Smooth muscle cell of the brain vasculature (primary cell): Measurements from ENCODE around the gene RTN4RL1.
A peak's percentile ranks its signal among the peaks of the same experiment; 100 is the strongest.

ENCODE experiments used
- DNase-seq: peaks from one replicate; pipeline ENCODE4 v3.0.0-alpha.2; 2012; ENCODE audit warnings: low read depth, low spot score

Gene RTN4RL1

DNA sequence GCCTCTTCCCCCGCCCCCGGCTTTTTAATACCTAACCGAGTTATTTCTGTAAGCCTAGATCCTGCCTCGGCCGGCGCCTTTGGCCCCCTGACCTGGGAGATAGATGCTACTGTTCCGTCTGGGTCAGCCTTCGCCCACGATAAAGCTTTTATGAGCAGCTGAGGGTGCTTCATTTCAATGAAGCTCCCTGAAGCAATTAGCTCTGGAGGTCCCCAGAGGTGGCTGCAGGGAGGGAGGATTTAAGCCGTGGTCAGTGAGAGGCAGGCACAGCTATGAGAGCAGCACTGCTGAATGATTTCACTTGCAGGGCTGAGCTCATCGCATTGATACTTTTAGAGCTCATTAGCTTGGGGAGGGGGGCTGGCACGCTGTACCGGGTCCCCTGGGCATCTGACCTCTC, 105.9 kb downstream of the RTN4RL1 start:
- DNase-seq, result no peak

DNA sequence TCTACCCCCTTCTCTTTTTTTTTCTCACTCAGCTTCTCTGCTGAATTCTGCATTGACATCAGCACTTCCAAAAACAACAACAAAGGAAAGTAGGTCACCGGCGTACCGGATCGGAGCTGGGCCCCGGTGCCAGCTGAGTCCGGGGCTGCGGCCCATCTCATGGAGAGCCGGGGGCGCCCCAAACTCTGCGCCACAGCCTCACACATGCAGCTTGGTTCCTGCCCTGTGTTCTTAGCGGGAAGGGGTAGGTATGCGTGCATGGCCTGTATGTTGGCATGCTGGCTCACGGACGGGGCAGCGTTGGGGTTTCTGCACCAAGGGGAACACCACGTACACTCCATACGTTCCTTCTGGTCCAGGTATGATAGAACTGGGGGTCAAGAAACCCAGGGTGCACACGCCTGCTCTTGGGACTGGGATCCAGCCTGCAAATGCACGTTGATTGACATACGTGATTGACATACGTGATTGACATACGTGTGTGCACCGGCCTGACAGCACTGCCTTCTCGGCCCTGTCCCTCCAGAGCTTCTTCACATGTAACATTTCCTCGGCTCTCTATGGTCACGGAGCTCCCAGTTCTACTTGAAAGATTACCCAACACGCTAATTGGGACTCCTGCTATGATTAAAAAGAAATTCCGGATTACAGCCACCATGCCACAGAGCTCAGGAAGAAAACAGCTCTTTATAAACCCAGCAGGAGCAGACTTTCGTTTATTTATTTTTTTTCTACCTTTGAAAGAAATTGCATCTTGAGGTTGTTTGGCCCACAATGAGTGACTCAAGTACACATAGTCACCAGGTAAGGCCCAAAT, 106.6 kb downstream of the RTN4RL1 start:
- no peak for DNase-seq

DNA sequence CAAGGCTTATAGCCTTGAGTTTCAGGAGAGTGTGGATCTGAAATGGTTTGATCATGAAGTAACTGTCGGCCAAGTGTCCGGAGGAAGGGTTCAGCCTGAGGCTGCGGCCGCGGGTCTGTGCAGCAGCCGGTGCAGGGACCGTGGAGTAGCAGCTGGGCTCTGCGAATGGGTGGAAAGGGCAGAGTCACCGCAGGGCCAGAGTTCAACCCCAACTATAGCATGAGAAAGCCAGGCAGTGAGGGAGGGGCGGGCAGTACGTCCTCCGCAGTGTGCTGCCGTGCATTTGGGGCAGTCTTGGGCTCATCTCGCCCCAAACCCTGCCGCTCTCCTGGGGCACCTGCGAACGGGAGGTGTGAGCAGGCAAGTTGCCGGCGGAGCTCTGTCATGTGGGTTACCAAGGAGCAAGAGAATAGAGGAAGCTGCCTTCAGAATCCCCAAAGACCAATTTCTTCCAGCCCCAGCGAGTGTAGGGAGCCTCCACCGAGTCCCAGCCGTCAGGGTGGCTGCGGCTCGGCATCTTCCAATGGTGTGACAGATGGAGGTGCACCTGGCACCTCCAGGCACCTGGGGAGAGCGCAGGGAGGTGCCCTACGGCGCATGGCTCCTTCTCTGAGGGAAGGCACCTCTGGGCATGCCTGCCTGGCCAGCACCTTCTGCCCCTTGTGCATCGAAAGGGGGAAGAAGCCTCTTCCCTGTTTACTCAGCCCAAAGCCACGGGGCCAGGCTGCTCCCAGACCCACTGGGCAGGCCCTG, 108.0 kb downstream of the RTN4RL1 start:
- DNase-seq, result no peak

- no peak for DNase-seq
Observed at GRCh38 chr17:1916316-1916715, 108.8 kb downstream of the RTN4RL1 start.

- DNase-seq, result no peak
Observed at GRCh38 chr17:1915889-1916288, 109.2 kb downstream of the RTN4RL1 start.

DNA sequence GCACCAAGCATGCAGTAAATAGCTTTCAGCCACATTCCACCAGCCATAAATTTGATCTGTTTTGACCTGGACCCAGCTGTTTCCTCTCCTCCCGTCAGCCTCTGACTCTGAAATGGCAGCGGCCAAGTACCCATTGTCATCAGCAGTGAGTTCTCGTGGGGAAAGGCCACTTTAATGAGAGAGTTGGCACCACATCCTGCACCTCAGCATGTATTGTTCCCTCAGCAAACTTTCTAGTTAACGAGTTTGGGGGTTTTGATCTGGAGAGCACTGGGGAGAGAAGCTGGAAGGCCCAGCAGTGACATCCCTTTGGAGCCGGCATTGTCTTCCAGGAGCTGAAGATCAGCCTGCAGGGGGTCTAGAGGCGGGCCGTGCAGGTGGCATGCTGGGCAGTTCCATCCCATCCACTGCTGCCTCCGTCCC, 110.5 kb downstream of the RTN4RL1 start:
- DNase-seq, result no peak

DNA sequence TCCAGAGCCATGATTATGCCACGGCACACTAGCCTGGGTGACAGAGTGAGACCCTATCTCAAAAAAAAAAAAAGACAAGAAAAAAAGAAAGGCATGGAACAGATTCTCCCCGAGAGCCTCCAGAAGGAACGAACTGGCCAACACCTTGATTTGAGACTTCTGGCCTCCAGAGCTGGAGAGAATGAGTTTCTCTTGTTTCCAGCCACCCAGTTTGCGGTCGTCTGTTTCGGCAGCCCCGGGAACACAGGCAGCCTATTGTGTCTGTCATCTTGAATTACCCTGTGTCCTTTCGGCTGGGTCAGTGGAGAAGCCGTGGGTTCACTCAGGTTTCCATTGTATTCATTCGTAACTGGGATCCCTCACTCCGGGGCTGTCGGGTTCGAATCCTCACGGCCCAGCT, 111.4 kb downstream of the RTN4RL1 start:
- DNase-seq, result no peak

DNA sequence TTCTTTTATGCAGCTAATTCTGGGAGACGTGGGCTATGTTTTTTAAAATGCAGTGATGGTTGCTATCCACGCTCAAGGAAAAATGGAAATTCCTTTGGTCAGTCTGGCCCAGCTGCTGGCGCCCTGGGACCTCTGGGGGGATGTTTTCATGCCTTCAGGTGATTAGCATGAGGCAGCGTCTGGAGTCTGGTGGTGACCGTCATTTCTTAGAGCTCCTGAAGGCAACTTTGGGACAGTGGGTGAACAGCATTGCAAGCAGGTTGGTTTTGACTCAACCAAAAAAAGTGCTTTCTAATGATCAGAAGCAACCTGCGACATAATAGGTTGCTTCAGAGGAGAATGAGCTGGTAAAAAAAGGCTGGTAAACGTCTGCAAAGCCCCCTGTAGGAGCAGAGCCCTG, 113.0 kb downstream of the RTN4RL1 start:
- DNase-seq, result no peak

- DNase-seq, result no peak
Observed at GRCh38 chr17:1909985-1910384, 115.1 kb downstream of the RTN4RL1 start.

DNA sequence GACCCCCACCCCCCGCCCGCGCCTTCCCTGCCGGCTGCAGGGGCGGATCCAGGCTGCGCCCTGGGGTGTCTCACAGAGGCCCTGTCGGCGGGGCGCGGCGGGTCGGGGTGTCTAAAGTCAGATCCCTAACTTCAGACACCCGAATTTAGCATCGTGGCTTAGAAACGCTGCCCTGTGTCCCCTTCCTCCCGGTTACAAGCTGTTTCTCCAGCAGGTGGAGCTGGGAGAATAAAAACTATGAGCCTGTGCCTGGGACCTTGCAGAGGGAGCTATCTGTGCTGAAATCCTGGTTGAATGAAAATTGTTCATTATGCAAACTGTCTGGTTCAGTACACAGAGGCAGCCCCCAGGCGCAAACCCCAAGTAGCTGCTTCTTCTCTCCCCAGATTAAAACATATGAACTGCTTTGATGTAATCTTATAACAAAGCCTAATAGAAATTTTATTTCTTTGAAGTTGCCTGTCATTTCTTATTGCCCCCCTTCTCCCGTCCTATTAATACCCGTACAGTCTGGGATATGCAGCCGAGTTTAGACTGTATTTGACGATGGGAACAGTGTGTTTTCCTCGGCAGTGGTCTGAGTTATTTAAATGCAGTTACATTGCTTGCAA, 116.3 kb downstream of the RTN4RL1 start:
- peak; percentile 36 for DNase-seq

DNA sequence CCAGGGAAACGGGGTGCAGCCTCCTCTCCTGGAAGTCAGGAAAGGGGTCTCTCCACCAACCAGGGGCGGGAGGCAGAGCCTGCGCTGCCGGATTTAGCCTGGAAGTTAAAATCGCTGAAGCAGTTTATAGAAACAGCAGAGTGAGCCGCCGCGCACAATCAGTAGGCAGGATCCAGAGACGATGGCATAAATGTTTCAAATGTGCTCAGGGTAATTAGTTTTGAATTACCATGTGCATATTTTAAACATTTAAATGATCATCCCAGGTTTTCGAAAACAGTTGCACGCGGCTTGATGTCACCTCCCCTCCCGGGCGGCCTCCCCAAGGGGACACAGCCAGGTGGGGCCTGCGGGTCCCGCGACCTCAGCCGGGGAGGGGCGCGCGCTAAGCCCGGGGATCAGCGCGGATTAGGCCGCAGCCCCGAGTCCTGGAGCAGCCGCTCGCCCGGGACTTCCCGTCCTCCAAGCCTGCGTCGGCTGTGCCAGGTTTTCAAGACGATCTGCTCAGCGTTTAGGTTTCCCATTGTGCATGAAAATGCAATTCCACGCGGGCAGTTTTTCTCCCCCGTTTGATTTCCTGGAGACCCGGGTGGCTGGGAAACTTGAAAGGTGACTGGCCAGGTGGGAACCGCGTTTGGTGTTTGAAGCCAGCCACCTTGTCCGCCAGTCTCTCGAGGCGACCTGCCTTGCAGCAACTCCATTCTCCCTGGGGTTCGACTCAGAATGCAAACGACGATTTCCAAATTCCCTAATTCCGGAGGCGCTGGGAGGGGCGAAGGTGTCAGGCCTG, 117.0 kb downstream of the RTN4RL1 start:
- DNase-seq, result no peak

DNA sequence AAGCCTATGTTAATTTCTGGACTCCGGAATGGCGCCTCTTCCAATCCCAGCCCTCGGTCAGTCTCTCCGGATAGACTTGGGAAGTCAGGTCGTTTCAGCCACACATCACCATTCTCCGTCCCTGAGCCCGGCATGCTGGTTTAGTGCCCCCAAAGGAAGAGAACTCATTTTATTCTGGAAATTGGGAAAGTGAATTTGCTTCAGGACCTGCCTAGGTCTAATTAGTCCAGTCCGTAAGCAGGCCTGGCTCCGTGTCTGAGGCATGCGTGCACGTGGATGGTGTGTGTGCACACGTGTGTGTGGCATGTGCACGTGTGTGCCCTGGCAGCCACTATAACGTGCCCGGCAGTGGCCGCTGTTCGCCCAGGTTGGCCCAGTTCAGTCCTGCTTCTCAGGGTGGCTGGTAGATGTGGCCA, 117.9 kb downstream of the RTN4RL1 start:
- no peak for DNase-seq

DNA sequence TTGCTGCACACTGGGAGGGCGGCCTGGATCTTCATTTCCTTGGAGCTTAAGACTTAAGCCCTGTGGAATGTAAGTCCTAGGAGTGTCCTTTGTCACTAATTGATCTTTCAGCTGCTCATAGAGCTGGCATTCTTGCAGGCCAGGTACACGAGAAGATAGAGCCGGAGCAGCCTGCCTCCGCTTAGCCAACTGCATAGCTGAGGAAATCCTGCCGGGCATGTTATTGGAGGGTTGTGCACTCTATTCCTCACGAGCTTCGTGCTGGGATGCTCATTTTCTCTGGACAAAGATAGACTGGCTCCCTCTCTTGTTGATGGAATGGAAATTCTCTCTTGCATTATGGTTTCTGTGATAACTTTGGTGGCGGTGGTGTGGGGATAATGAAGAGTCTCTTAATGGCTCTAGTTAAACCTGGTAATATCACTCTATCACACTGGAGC, 118.5 kb downstream of the RTN4RL1 start:
- no peak for DNase-seq

- no peak for DNase-seq
Observed at GRCh38 chr17:1905190-1905913, 119.8 kb downstream of the RTN4RL1 start.

GRCh38 chr17:1904273-1905182, 120.6 kb downstream of the RTN4RL1 start:
- no peak for DNase-seq

- DNase-seq, result no peak
Observed at GRCh38 chr17:1899403-1900000, 125.6 kb downstream of the RTN4RL1 start.

- no peak for DNase-seq
Observed at GRCh38 chr17:1898872-1899271, 126.3 kb downstream of the RTN4RL1 start.

GRCh38 chr17:1898332-1898731, 126.8 kb downstream of the RTN4RL1 start:
- DNase-seq, result no peak

DNA sequence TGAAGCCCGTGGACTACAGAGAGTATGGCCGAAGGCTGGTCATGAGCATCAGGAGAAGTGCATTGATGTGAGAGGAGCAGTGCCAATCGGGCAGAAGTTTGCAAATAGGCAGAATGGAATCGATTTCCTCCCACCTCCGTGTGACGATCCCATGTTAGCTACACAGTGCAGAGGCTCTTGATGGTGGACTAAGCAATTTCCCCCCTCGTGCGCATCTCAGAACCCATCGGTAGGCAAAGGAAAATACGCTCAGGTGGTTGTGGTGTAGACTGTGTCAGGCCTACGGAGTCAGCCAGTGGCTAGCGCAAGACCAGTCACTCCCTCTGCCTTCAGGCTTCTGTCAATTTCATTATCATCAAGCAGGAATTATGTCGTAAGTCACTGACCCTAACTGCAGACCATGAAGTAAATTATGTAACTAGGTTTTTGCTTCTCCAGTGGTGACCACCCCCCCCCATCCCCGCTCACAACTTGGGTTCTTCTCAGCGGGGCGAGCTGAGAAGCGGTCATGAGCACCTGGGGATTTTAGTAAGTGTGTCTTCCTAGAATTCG, 128.0 kb downstream of the RTN4RL1 start:
- DNase-seq, result no peak
